Measurements from ENCODE around the gene USP31.
"Not testable (repeated sequence)": the region's sequence is repeated elsewhere in the genome, so short reads cannot be mapped to it uniquely, and the experiment has no call there.

The USP31 gene

GRCh38 chr16:23107117-23107516 is 42.1 kb downstream of the USP31 start:
- no peaks in the 10 kb centered on the region for H3K27me3 ChIP-seq (ENCODE audit: control insufficient read depth in 5 of 5, insufficient read depth in 4 of 5, low read length in 5 of 5)
- no peak overlapping the region for H3K9ac ChIP-seq (ENCODE audit: low read length in 5 of 5)
- no peak overlapping the region for H3K4me3 ChIP-seq (ENCODE audit: low read depth in 1 of 5, low read length in 5 of 5)
- H3K27ac ChIP-seq (ENCODE audit: low read depth, low read length) = no peak overlapping the region
- no peaks in the 10 kb centered on the region for H3K9me3 ChIP-seq (ENCODE audit: control insufficient read depth in 5 of 5, low read length in 5 of 5)
- H3K36me3 ChIP-seq (ENCODE audit: control insufficient read depth in 5 of 5, insufficient read depth in 5 of 5, low read length in 5 of 5) = peaks cover 12 to 26% (median 23%) of the 10 kb centered on the region in 5 donors
- peaks cover 0 to 4% (median 0%) of the 10 kb centered on the region in 5 donors for H3K4me1 ChIP-seq (ENCODE audit: control insufficient read depth in 5 of 5, insufficient read depth in 5 of 5, low read length in 5 of 5)

GRCh38 chr16:23105309-23105708 is 43.9 kb downstream of the USP31 start:
- H3K9ac ChIP-seq (ENCODE audit: low read length in 5 of 5) = no peak overlapping the region
- H3K9me3 ChIP-seq (ENCODE audit: control insufficient read depth in 5 of 5, low read length in 5 of 5) = no peaks in the 10 kb centered on the region
- no peak overlapping the region for H3K4me3 ChIP-seq (ENCODE audit: low read depth in 1 of 5, low read length in 5 of 5)
- H3K27me3 ChIP-seq (ENCODE audit: control insufficient read depth in 5 of 5, insufficient read depth in 4 of 5, low read length in 5 of 5) = no peaks in the 10 kb centered on the region
- H3K36me3 ChIP-seq (ENCODE audit: control insufficient read depth in 5 of 5, insufficient read depth in 5 of 5, low read length in 5 of 5) = peaks cover 17 to 37% (median 30%) of the 10 kb centered on the region in 5 donors
- H3K27ac ChIP-seq (ENCODE audit: low read depth, low read length) = no peak overlapping the region
- H3K4me1 ChIP-seq (ENCODE audit: control insufficient read depth in 5 of 5, insufficient read depth in 5 of 5, low read length in 5 of 5) = peaks cover 0 to 10% (median 4%) of the 10 kb centered on the region in 5 donors

DNA sequence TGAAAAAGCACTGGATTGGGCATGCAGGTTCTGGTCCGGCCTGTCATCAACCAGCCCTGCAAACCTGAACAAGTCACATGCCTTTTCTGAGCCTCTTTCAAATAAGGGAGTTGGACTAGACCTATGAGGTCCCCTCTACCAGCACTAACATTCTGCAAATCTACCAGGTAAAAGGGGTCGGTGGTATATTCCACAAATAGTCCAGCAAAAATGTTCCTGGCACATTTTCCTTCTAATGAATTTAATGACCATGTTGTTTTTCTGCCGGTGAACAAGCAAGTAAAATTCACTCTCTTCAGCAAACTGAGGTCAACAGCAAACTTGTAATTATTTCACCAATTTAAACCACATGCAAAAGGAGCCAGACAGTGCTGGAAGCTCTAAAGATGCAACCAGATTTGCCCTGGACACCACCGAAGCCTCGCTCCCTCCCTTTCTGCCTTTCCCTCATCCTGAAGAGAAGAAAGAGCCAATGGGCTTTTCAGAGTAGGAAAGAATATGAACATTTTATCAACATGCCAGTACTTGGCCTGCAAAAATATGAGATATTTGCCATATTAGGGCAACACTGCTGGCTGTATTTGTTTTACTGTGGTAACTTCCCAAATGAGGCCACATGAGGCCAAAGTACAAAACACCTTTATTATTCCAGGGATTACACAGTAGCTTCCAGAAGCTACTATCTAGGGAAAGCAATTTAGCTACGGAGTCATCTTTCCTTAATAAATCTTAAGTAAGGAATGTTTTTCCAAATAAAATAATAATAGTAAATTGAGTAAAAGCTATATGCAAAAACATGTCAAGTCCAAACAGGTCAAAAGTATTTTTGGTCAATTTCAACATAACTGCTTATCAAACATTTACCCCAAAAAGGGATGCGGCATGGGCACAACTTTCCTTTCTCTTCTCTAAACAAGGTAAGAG is 45.0 kb downstream of the USP31 start:
- H3K9ac ChIP-seq (ENCODE audit: low read length in 5 of 5) = no peak overlapping the region
- H3K27me3 ChIP-seq (ENCODE audit: control insufficient read depth in 5 of 5, insufficient read depth in 4 of 5, low read length in 5 of 5) = no peaks in the 10 kb centered on the region
- H3K27ac ChIP-seq (ENCODE audit: low read depth, low read length) = no peak overlapping the region
- H3K4me1 ChIP-seq (ENCODE audit: control insufficient read depth in 5 of 5, insufficient read depth in 5 of 5, low read length in 5 of 5) = peaks cover 0 to 10% (median 4%) of the 10 kb centered on the region in 5 donors
- no peaks in the 10 kb centered on the region for H3K9me3 ChIP-seq (ENCODE audit: control insufficient read depth in 5 of 5, low read length in 5 of 5)
- peaks cover 17 to 37% (median 32%) of the 10 kb centered on the region in 5 donors for H3K36me3 ChIP-seq (ENCODE audit: control insufficient read depth in 5 of 5, insufficient read depth in 5 of 5, low read length in 5 of 5)
- H3K4me3 ChIP-seq (ENCODE audit: low read depth in 1 of 5, low read length in 5 of 5) = no peak overlapping the region

- H3K9ac ChIP-seq (ENCODE audit: low read length in 5 of 5) = no peak overlapping the region
- H3K4me1 ChIP-seq (ENCODE audit: control insufficient read depth in 5 of 5, insufficient read depth in 5 of 5, low read length in 5 of 5) = peaks cover 0 to 10% (median 4%) of the 10 kb centered on the region in 5 donors
- peaks cover 17 to 37% (median 32%) of the 10 kb centered on the region in 5 donors for H3K36me3 ChIP-seq (ENCODE audit: control insufficient read depth in 5 of 5, insufficient read depth in 5 of 5, low read length in 5 of 5)
- H3K4me3 ChIP-seq (ENCODE audit: low read depth in 1 of 5, low read length in 5 of 5) = no peak overlapping the region
- H3K9me3 ChIP-seq (ENCODE audit: control insufficient read depth in 5 of 5, low read length in 5 of 5) = no peaks in the 10 kb centered on the region
- no peaks in the 10 kb centered on the region for H3K27me3 ChIP-seq (ENCODE audit: control insufficient read depth in 5 of 5, insufficient read depth in 4 of 5, low read length in 5 of 5)
- no peak overlapping the region for H3K27ac ChIP-seq (ENCODE audit: low read depth, low read length)
These were observed 45.6 kb downstream of the USP31 start for GRCh38 chr16:23103603-23104002.

DNA sequence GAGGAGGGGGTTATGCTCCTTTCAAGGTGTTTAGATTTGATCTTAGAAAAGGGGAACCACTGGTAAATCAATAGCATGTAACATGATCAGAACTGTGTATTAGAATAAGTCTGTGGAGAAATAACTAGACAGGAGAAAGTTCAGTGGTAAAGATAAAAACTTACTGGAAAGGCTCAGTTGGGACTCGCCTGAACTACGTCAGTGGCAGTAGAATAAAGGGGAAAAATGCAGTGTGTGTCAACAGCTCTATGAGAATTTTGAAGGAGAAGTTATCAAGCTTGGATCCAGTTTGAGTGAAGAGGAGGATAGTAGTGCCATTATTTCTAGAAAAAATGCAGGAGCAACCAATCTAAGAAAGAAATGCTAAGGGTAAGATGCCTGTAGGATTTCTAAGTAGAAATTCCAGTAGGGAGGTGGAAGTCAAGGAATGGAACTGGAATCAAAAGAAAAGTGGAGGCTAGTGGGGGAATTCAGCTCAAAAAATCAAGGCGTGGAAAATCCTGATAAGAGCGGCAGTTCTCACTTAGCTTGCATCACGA is 48.2 kb downstream of the USP31 start:
- no peaks in the 10 kb centered on the region for H3K9me3 ChIP-seq (ENCODE audit: control insufficient read depth in 5 of 5, low read length in 5 of 5)
- peak overlapping the region; percentile 6 for H3K27ac ChIP-seq (ENCODE audit: low read depth, low read length)
- no peaks in the 10 kb centered on the region for H3K27me3 ChIP-seq (ENCODE audit: control insufficient read depth in 5 of 5, insufficient read depth in 4 of 5, low read length in 5 of 5)
- H3K36me3 ChIP-seq (ENCODE audit: control insufficient read depth in 5 of 5, insufficient read depth in 5 of 5, low read length in 5 of 5) = peaks cover 13 to 30% (median 22%) of the 10 kb centered on the region in 5 donors
- no peak overlapping the region for H3K4me3 ChIP-seq (ENCODE audit: low read depth in 1 of 5, low read length in 5 of 5)
- peaks cover 0 to 10% (median 0%) of the 10 kb centered on the region in 5 donors for H3K4me1 ChIP-seq (ENCODE audit: control insufficient read depth in 5 of 5, insufficient read depth in 5 of 5, low read length in 5 of 5)
- H3K9ac ChIP-seq (ENCODE audit: low read length in 5 of 5) = peak overlapping the region in 1 of 5 donors; percentile 42

DNA sequence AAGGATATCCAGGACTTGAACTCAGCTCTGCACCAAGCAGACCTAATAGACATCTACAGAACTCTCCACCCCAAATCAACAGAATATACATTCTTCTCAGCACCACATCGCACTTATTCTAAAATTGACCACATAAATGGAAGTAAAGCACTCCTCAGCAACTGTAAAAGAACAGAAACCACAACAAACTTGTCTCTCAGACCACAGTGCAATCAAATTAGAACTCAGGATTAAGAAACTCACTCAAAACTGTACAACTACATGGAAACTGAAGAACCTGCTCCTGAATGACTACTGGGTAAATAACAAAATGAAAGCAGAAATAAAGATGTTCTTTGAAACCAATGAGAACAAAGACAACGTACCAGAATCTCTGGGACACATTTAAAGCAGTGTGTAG is 52.8 kb downstream of the USP31 start:
- not testable (repeated sequence) for H3K27ac ChIP-seq (ENCODE audit: low read depth, low read length); H3K4me1 ChIP-seq (ENCODE audit: control insufficient read depth in 5 of 5, insufficient read depth in 5 of 5, low read length in 5 of 5); H3K4me3 ChIP-seq (ENCODE audit: low read depth in 1 of 5, low read length in 5 of 5); H3K27me3 ChIP-seq (ENCODE audit: control insufficient read depth in 5 of 5, insufficient read depth in 4 of 5, low read length in 5 of 5); H3K9me3 ChIP-seq (ENCODE audit: control insufficient read depth in 5 of 5, low read length in 5 of 5); H3K9ac ChIP-seq (ENCODE audit: low read length in 5 of 5)
- peaks cover 2 to 21% (median 12%) of the 10 kb centered on the region in 5 donors for H3K36me3 ChIP-seq (ENCODE audit: control insufficient read depth in 5 of 5, insufficient read depth in 5 of 5, low read length in 5 of 5)

DNA sequence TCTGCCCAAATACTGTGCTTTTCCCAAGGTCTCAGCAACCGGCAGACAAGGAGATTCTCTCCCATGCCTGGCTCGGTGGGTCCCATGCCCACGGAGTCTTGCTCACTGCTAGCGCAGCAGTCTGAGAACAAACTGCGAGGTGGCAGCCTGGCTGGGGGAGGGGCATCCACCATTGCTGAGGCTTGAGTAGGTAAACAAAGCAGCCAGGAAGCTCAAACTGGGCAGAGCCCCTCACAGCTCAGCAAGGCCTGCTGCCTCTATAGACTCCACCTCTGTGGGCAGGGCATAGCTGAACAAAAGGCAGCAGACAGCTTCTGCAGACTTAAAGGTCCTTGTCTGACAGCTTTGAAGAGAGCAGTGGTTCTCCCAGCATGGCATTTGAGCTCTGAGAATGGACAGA is 55.1 kb downstream of the USP31 start:
- not testable (repeated sequence) for H3K27ac ChIP-seq (ENCODE audit: low read depth, low read length)

GRCh38 chr16:23092801-23093117 is 56.5 kb downstream of the USP31 start:
- peaks cover 8 to 31% (median 15%) of the 10 kb centered on the region in 5 donors for H3K36me3 ChIP-seq (ENCODE audit: control insufficient read depth in 5 of 5, insufficient read depth in 5 of 5, low read length in 5 of 5)

More for the DNA sequence above, 55.1 kb downstream of the USP31 start:
- not testable (repeated sequence) for H3K9ac ChIP-seq (ENCODE audit: low read length in 5 of 5); H3K4me1 ChIP-seq (ENCODE audit: control insufficient read depth in 5 of 5, insufficient read depth in 5 of 5, low read length in 5 of 5); H3K27me3 ChIP-seq (ENCODE audit: control insufficient read depth in 5 of 5, insufficient read depth in 4 of 5, low read length in 5 of 5); H3K9me3 ChIP-seq (ENCODE audit: control insufficient read depth in 5 of 5, low read length in 5 of 5); H3K4me3 ChIP-seq (ENCODE audit: low read depth in 1 of 5, low read length in 5 of 5)
- peaks cover 6 to 18% (median 8%) of the 10 kb centered on the region in 5 donors for H3K36me3 ChIP-seq (ENCODE audit: control insufficient read depth in 5 of 5, insufficient read depth in 5 of 5, low read length in 5 of 5)

DNA sequence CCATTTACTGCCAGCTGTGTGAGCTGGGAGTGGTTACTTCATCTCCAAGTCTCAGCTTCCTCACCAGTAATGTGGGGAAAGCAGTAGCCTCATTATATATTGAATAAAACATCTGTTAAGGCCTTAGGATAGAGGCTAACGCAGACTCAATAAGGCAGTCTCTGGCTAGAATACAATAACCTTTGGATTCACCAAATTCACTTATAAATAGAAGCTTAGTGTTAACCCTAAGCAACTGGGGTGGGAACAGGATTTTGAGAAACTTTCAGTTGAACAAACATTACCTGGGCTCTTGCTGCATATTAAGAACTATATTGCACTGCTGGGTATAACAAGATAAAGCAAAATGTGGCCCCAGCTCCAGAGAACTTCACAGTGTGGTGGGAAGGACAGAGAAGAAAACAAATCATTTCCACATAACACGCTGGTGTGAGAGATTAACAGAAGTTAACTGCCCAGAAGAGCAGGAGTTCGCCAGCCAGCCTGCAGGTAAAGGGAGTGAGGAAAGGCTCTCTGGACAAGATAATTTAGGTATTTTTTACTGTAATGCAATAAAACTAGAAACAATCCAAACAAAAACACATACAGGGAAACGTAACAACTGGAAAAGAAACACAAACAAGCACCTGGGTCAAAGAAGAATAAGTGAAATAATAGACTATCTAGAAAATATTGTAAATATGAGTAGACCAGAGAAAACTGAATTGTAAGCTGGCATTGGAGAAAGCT is 57.0 kb downstream of the USP31 start:
- H3K4me1 ChIP-seq (ENCODE audit: control insufficient read depth in 5 of 5, insufficient read depth in 5 of 5, low read length in 5 of 5) = peaks cover 0 to 4% (median 0%) of the 10 kb centered on the region in 5 donors
- no peaks in the 10 kb centered on the region for H3K9me3 ChIP-seq (ENCODE audit: control insufficient read depth in 5 of 5, low read length in 5 of 5)
- no peak overlapping the region for H3K9ac ChIP-seq (ENCODE audit: low read length in 5 of 5)
- H3K36me3 ChIP-seq (ENCODE audit: control insufficient read depth in 5 of 5, insufficient read depth in 5 of 5, low read length in 5 of 5) = peaks cover 9 to 35% (median 15%) of the 10 kb centered on the region in 5 donors
- no peak overlapping the region for H3K4me3 ChIP-seq (ENCODE audit: low read depth in 1 of 5, low read length in 5 of 5)
- H3K27me3 ChIP-seq (ENCODE audit: control insufficient read depth in 5 of 5, insufficient read depth in 4 of 5, low read length in 5 of 5) = no peaks in the 10 kb centered on the region
- no peak overlapping the region for H3K27ac ChIP-seq (ENCODE audit: low read depth, low read length)

More at GRCh38 chr16:23092801-23093117, 56.5 kb downstream of the USP31 start:
- H3K4me3 ChIP-seq (ENCODE audit: low read depth in 1 of 5, low read length in 5 of 5) = no peak overlapping the region
- H3K4me1 ChIP-seq (ENCODE audit: control insufficient read depth in 5 of 5, insufficient read depth in 5 of 5, low read length in 5 of 5) = peaks cover 0 to 4% (median 0%) of the 10 kb centered on the region in 5 donors
- H3K9me3 ChIP-seq (ENCODE audit: control insufficient read depth in 5 of 5, low read length in 5 of 5) = no peaks in the 10 kb centered on the region
- no peak overlapping the region for H3K27ac ChIP-seq (ENCODE audit: low read depth, low read length)
- no peaks in the 10 kb centered on the region for H3K27me3 ChIP-seq (ENCODE audit: control insufficient read depth in 5 of 5, insufficient read depth in 4 of 5, low read length in 5 of 5)
- no peak overlapping the region for H3K9ac ChIP-seq (ENCODE audit: low read length in 5 of 5)

- H3K4me1 ChIP-seq (ENCODE audit: control insufficient read depth in 5 of 5, insufficient read depth in 5 of 5, low read length in 5 of 5) = peaks cover 0 to 4% (median 0%) of the 10 kb centered on the region in 5 donors
- H3K9me3 ChIP-seq (ENCODE audit: control insufficient read depth in 5 of 5, low read length in 5 of 5) = no peaks in the 10 kb centered on the region
- H3K36me3 ChIP-seq (ENCODE audit: control insufficient read depth in 5 of 5, insufficient read depth in 5 of 5, low read length in 5 of 5) = peaks cover 17 to 40% (median 22%) of the 10 kb centered on the region in 5 donors
- no peak overlapping the region for H3K27ac ChIP-seq (ENCODE audit: low read depth, low read length)
- H3K4me3 ChIP-seq (ENCODE audit: low read depth in 1 of 5, low read length in 5 of 5) = no peak overlapping the region
- no peak overlapping the region for H3K9ac ChIP-seq (ENCODE audit: low read length in 5 of 5)
- no peaks in the 10 kb centered on the region for H3K27me3 ChIP-seq (ENCODE audit: control insufficient read depth in 5 of 5, insufficient read depth in 4 of 5, low read length in 5 of 5)
These were observed 60.1 kb downstream of the USP31 start for GRCh38 chr16:23089111-23089510.

Data from subcutaneous abdominal adipose tissue (tissue), 5 donors.